ENCODE results near the gene PCSK9.

DNA sequence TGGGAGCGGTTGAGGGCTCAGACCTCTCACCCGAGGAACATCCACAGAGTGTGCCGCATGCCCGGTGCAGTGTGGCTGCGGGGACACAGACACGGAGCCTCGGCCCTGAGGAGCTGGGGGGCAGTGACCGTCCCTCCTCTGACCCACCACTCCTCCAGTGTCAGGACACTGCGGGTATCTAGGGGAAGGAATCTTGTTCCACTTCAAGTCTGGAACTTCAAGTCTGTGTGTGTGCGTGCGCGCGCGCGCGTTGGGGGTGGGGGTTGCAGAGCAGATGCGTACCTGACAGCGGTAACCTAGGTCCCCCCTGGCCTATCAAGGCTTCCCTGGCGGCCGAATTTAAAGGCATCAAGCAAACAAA, 17.3 kb downstream of the PCSK9 start:
- TF ChIP-seq EZH2 (IDR thresholded peaks at IDR 0.05) (no peak), POLR2AphosphoS5 (IDR thresholded peaks at IDR 0.05; ENCODE audit: borderline replicate concordance, low read depth, low read length) (no peak)

Data from SK-N-MC (cell line).